IMR-90 (cell line): ENCODE data around the gene MTF2. TPM values are rescaled to one million over a fixed set of nuclear protein-coding genes. Genes with fewer than 3 reads are reported as not detected.

Experiments
- ATAC-seq: fragments of 200-7000 bp; cut with Tn5 transposase; 2 replicates; pipeline ENCODE4 v1.9.1; 2020; ENCODE audit warnings: low read depth, mild to moderate bottlenecking, moderate library complexity
- BruUV-seq: library from RNA; stranded (reverse); fragments of 400-500 nt; replicated peaks from 2 replicates; lab custom pipeline; 2021; lab: Mats Ljungman, UMichigan
- CTCF ChIA-PET: fragments of 300-600 bp; formaldehyde crosslinking; extraction: SDS; loops from one replicate; lab custom pipeline; 2021; ENCODE audit warnings: antibody characterized with exemption; lab: Yijun Ruan, JAX
- POLR2A ChIA-PET: fragments of 300-600 bp; sonication (Branson Sonifier 250); formaldehyde crosslinking; loops from one replicate; lab custom pipeline; 2022; ENCODE audit warnings: antibody characterized with exemption; ENCODE audit not compliant: unreplicated experiment; lab: Charles Lee
- DNase-seq: peaks from one replicate; pipeline ENCODE4 v3.0.0; 2013
- H2AFZ ChIP-seq: replicated peaks from 2 replicates; pipeline ENCODE3; 2013; ENCODE audit warnings: low read length, mild to moderate bottlenecking; ENCODE audit not compliant: poor library complexity
- H2AK5ac ChIP-seq: 2 replicates; pipeline ENCODE4 v1.6.1; 2013; ENCODE audit warnings: low read depth, low read length, inconsistent platforms
- H2AK9ac ChIP-seq: replicated peaks from 2 replicates; pipeline ENCODE3; 2013; ENCODE audit warnings: mild to moderate bottlenecking, low read depth, low read length, moderate library complexity; ENCODE audit not compliant: poor library complexity
- H2BK120ac ChIP-seq: 2 replicates; pipeline ENCODE4 v1.6.1; 2013; ENCODE audit warnings: low read depth, low read length, inconsistent platforms
- H2BK15ac ChIP-seq: 3 replicates; pipeline ENCODE4 v1.6.1; 2013; ENCODE audit warnings: low read depth, low read length, inconsistent platforms
- H2BK20ac ChIP-seq: 2 replicates; pipeline ENCODE4 v1.6.1; 2013; ENCODE audit warnings: low read depth, mild to moderate bottlenecking, inconsistent platforms, low read length, moderate library complexity
- H2BK5ac ChIP-seq: 2 replicates; pipeline ENCODE4 v1.6.1; 2013; ENCODE audit warnings: mild to moderate bottlenecking, low read depth, low read length, inconsistent platforms; ENCODE audit not compliant: poor library complexity, severe bottlenecking
- H3K14ac ChIP-seq: replicated peaks from 2 replicates; pipeline ENCODE4 v1.6.1; 2013; ENCODE audit warnings: low read depth, low read length, inconsistent platforms
- H3K18ac ChIP-seq: 2 replicates; pipeline ENCODE4 v1.6.1; 2013; ENCODE audit warnings: low read depth, low read length, control low read depth
- H3K23ac ChIP-seq: 2 replicates; pipeline ENCODE4 v1.6.1; 2013; ENCODE audit warnings: low read depth, low read length, inconsistent platforms
- H3K27ac ChIP-seq: 2 replicates; pipeline ENCODE4 v1.5.1; 2013; ENCODE audit warnings: mild to moderate bottlenecking, control low read depth, low read length; ENCODE audit not compliant: insufficient read depth
- H3K27me3 ChIP-seq: 2 replicates; pipeline ENCODE4 v1.6.1; 2013; ENCODE audit warnings: low read length; ENCODE audit not compliant: control insufficient read depth, insufficient read depth
- H3K36me3 ChIP-seq: 2 replicates; pipeline ENCODE4 v1.6.1; 2013; ENCODE audit warnings: low read length, mixed read lengths; ENCODE audit not compliant: control insufficient read depth, insufficient read depth
- H3K4ac ChIP-seq: 2 replicates; pipeline ENCODE4 v1.6.1; 2013; ENCODE audit warnings: low read depth, low read length, inconsistent platforms
- H3K4me1 ChIP-seq: 2 replicates; pipeline ENCODE4 v1.6.1; 2013; ENCODE audit warnings: low read length, mixed read lengths; ENCODE audit not compliant: control insufficient read depth, insufficient read depth
- H3K4me2 ChIP-seq: 2 replicates; pipeline ENCODE4 v1.6.1; 2013; ENCODE audit warnings: low read depth, mild to moderate bottlenecking, control low read depth, low read length, moderate library complexity
- H3K4me3 ChIP-seq: 2 replicates; pipeline ENCODE4 v1.5.1; 2013; ENCODE audit warnings: low read depth, mild to moderate bottlenecking, control low read depth, low read length, moderate library complexity; ENCODE audit not compliant: insufficient read depth
- H3K56ac ChIP-seq: 2 replicates; pipeline ENCODE4 v1.6.1; 2013; ENCODE audit warnings: low read length, inconsistent platforms; ENCODE audit not compliant: insufficient read depth; ENCODE audit errors: extremely low read depth
- H3K79me1 ChIP-seq, 2 experiments: 2 replicates each; pipeline ENCODE4 v1.6.1; 2013; ENCODE audit warnings: low read length in 2 of 2, inconsistent platforms in 1 of 2, low read depth in 1 of 2
- H3K9ac ChIP-seq: 2 replicates; pipeline ENCODE4 v1.6.1; 2013; ENCODE audit warnings: low read depth, low read length, control low read depth
- H3K9me1 ChIP-seq: 2 replicates; pipeline ENCODE4 v1.6.1; 2013; ENCODE audit warnings: low read length, inconsistent platforms; ENCODE audit not compliant: insufficient read depth
- H3K9me3 ChIP-seq: 2 replicates; pipeline ENCODE4 v1.6.1; 2013; ENCODE audit warnings: low read length; ENCODE audit not compliant: control insufficient read depth, insufficient read depth
- H4K20me1 ChIP-seq: 2 replicates; pipeline ENCODE4 v1.6.1; 2013; ENCODE audit warnings: low read length, inconsistent platforms; ENCODE audit not compliant: insufficient read depth
- H4K5ac ChIP-seq: 2 replicates; pipeline ENCODE4 v1.6.1; 2013; ENCODE audit warnings: mild to moderate bottlenecking, low read depth, low read length, control low read depth
- H4K8ac ChIP-seq, 2 experiments: 2 replicates each; pipeline ENCODE4 v1.6.1; 2013; ENCODE audit warnings: low read depth in 2 of 2, low read length in 2 of 2, control low read depth in 1 of 2, inconsistent platforms in 1 of 2
- H4K91ac ChIP-seq: 2 replicates; pipeline ENCODE4 v1.6.1; 2013; ENCODE audit warnings: low read depth, low read length, inconsistent platforms; ENCODE audit not compliant: insufficient read depth
- BHLHE40 ChIP-seq: fragments of 150-350 bp; IDR thresholded peaks from 2 replicates; pipeline ENCODE4 v1.6.1; 2016; ENCODE audit warnings: mild to moderate bottlenecking, low read depth, low read length
- CEBPB ChIP-seq: IDR thresholded peaks from 2 replicates; pipeline ENCODE4 v1.6.1; 2012; ENCODE audit warnings: low read depth, low read length, improper control_type of control experiment
- CHD1 ChIP-seq: IDR thresholded peaks from 2 replicates; pipeline ENCODE4 v1.6.1; 2012; ENCODE audit warnings: low read depth, low read length, improper control_type of control experiment
- MAFK ChIP-seq: IDR thresholded peaks from 2 replicates; pipeline ENCODE4 v1.6.1; 2012; ENCODE audit warnings: low read depth, low read length, improper control_type of control experiment
- MAZ ChIP-seq: IDR thresholded peaks from 2 replicates; pipeline ENCODE4 v1.6.1; 2012; ENCODE audit warnings: low read depth, mild to moderate bottlenecking, low read length, improper control_type of control experiment, moderate library complexity, borderline replicate concordance
- MXI1 ChIP-seq: IDR thresholded peaks from 2 replicates; pipeline ENCODE4 v1.6.1; 2012; ENCODE audit warnings: low read depth, mild to moderate bottlenecking, low read length, moderate library complexity, borderline replicate concordance
- NFE2L2 ChIP-seq: fragments of 150-350 bp; IDR thresholded peaks from 2 replicates; pipeline ENCODE4 v1.6.1; 2016; ENCODE audit warnings: low read depth, mild to moderate bottlenecking, low read length
- POLR2A ChIP-seq: IDR thresholded peaks from 2 replicates; pipeline ENCODE4 v1.6.1; 2012; ENCODE audit warnings: mild to moderate bottlenecking, low read depth, low read length
- RAD21 ChIP-seq: IDR thresholded peaks from 2 replicates; pipeline ENCODE4 v1.6.1; 2012; ENCODE audit warnings: low read length, improper control_type of control experiment
- RCOR1 ChIP-seq: IDR thresholded peaks from 2 replicates; pipeline ENCODE4 v1.6.1; 2012; ENCODE audit warnings: mild to moderate bottlenecking, low read length, improper control_type of control experiment; ENCODE audit not compliant: insufficient replicate concordance
- RFX5 ChIP-seq: IDR thresholded peaks from 2 replicates; pipeline ENCODE4 v1.8.0; 2012; ENCODE audit warnings: low read depth, mild to moderate bottlenecking, low read length, moderate library complexity
- SMC3 ChIP-seq: fragments of 150-350 bp; IDR thresholded peaks from 2 replicates; pipeline ENCODE4 v1.6.1; 2016; ENCODE audit warnings: low read depth, mild to moderate bottlenecking, antibody characterized with exemption, low read length, moderate library complexity
- WGBS, 2 experiments: methylation state at CpG; one replicate each; pipeline versions ENCODE4 v1.1.5 to v1.1.7; 2013; ENCODE audit warnings: missing lambda C conversion rate in 2 of 2; ENCODE audit not compliant: insufficient read length in 1 of 2; ENCODE audit errors: extremely low coverage in 2 of 2; 5-methylcytosine and 5-hydroxymethylcytosine counted together
- dilution Hi-C: fragments of 300-500 bp; cut with HindIII; formaldehyde crosslinking; loops from one replicate; pipeline ENCODE4 v1.14.3; 2018; ENCODE audit warnings: low sequenced_read_pairs; ENCODE audit not compliant: unreplicated experiment
- in situ Hi-C: fragments of 300-500 bp; cut with MboI; formaldehyde crosslinking; loops from 3 replicates; pipeline ENCODE4 v1.14.3; 2019; ENCODE audit warnings: low sequenced_read_pairs, inconsistent platforms, mixed read lengths
- intact Hi-C: fragments of 100-400 bp; cut with micrococcal nuclease; formaldehyde crosslinking; loops from 2 replicates; pipeline ENCODE4 v1.10.0; 2022
- polyA plus RNA-seq, 3 experiments: library from polyadenylated mRNA; depleted of rRNA; stranded (reverse); fragments of >200 nt; gene quantifications; 2 replicates each; pipeline ENCODE4 v1.2.3, GENCODE V29; 2012; ENCODE audit warnings: low replicate concordance in 1 of 3
- total RNA-seq: library from RNA; depleted of rRNA; stranded (reverse); fragments of >200 nt; gene quantifications from 2 replicates; pipeline ENCODE4 v1.2.3, GENCODE V29; 2012
- TF ChIP-seq, protein P1 (sequence below): fragments of 150-350 bp; IDR thresholded peaks from 2 replicates; pipeline ENCODE4 v1.6.1; 2017; ENCODE audit warnings: mild to moderate bottlenecking, antibody characterized with exemption, low read length, low read depth
- TF ChIP-seq, protein P2 (sequence below): fragments of 150-350 bp; IDR thresholded peaks from 2 replicates; pipeline ENCODE4 v1.6.1; 2016; ENCODE audit warnings: low read depth, mild to moderate bottlenecking, low read length, moderate library complexity, borderline replicate concordance

Gene MTF2
- total and polyA plus RNA-seq, 2 of the 4 experiments (the other 2 are of a cell fraction): 10.6 to 39.8 TPM

DNA sequence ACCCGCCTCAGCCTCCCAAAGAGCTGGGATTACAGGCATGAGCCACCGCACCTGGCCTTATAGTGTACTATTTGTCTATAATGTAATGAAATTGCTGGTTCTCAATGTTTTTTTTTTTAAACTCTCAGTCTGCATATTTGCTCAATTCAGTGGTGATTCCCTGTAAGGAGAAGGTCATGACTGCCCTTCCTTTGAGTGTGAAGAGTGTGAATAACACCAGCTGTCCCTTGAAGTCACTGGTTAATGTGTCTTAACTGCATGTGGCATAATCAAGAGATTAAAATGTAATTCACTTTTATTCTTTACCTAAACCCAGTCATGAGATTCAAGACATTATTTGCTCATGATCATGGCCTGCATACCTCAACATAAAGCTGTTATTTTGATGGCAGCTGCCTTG, 30.5 kb downstream of the MTF2 start:
- H4K91ac ChIP-seq: no peak overlapping the region
- H2BK15ac ChIP-seq: no peak overlapping the region
- ATAC-seq (no peak), DNase-seq (no peak)
- peaks cover 7% of the 10 kb centered on the region; the same call in 1 of the 2 replicates for H4K20me1 ChIP-seq
- BruUV-seq: no TSS peak
- peaks cover 7% of the 10 kb centered on the region; the same call in 1 of the 2 replicates for H3K36me3 ChIP-seq
- TF ChIP-seq MXI1 (no peak), MAZ (no peak), RFX5 (no peak), NFE2L2 (no peak), BHLHE40 (no peak), MAFK (no peak), CEBPB (no peak), POLR2A (no peak), RAD21 (no peak), CHD1 (no peak), RCOR1 (no peak), SMC3 (no peak)
- TF ChIP-seq, protein P1, sequence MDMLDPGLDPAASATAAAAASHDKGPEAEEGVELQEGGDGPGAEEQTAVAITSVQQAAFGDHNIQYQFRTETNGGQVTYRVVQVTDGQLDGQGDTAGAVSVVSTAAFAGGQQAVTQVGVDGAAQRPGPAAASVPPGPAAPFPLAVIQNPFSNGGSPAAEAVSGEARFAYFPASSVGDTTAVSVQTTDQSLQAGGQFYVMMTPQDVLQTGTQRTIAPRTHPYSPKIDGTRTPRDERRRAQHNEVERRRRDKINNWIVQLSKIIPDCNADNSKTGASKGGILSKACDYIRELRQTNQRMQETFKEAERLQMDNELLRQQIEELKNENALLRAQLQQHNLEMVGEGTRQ: no peak
- TF ChIP-seq, protein P2, sequence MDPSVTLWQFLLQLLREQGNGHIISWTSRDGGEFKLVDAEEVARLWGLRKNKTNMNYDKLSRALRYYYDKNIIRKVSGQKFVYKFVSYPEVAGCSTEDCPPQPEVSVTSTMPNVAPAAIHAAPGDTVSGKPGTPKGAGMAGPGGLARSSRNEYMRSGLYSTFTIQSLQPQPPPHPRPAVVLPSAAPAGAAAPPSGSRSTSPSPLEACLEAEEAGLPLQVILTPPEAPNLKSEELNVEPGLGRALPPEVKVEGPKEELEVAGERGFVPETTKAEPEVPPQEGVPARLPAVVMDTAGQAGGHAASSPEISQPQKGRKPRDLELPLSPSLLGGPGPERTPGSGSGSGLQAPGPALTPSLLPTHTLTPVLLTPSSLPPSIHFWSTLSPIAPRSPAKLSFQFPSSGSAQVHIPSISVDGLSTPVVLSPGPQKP: no peak
- H2BK5ac ChIP-seq: no peak overlapping the region
- in situ Hi-C loops (no loop called here), dilution Hi-C loops (no loop called here), intact Hi-C loops (no loop called here)
- no peaks in the 10 kb centered on the region for H3K9me1 ChIP-seq
- H2BK20ac ChIP-seq: no peak overlapping the region
- no peak overlapping the region for H4K5ac ChIP-seq
- H2BK120ac ChIP-seq: no peak overlapping the region
- no peak overlapping the region for H2AK9ac ChIP-seq
- no peak overlapping the region for H3K18ac ChIP-seq
- POLR2A ChIA-PET: no interaction called here
- no peak overlapping the region for H3K4me3 ChIP-seq
- H3K23ac ChIP-seq: no peak overlapping the region
- no peaks in the 10 kb centered on the region; the same call in 1 of the 2 replicates for H3K9me3 ChIP-seq
- no peak overlapping the region for H4K8ac ChIP-seq
- WGBS, 2 experiments: no CpG with 5 or more reads among the region's 2 CpGs
- H3K4me1 ChIP-seq: no peaks in the 10 kb centered on the region
- no peak overlapping the region for H3K56ac ChIP-seq
- no peak overlapping the region for H3K4me2 ChIP-seq
- no peak overlapping the region for H3K4ac ChIP-seq
- no peak overlapping the region for H3K14ac ChIP-seq
- no peak overlapping the region for H2AFZ ChIP-seq
- H3K9ac ChIP-seq: no peak overlapping the region
- no peak overlapping the region for H3K27ac ChIP-seq
- H2AK5ac ChIP-seq: no peak overlapping the region
- H3K79me1 ChIP-seq: peaks cover 24 to 44% of the 10 kb centered on the region in 2 experiments
- H3K27me3 ChIP-seq: no peaks in the 10 kb centered on the region
- CTCF ChIA-PET: interaction anchor here (0.9 kb wide), 1 partner anchor 29 kb away, joined by 3 read pairs; no protein-coding TSS in a partner anchor
